GM23338 (cell line): ENCODE data around the gene ARID1B.

Source experiments
- CREB1 ChIP-seq: fragments of 250-450 bp; sonication (Bioruptor Pico); IDR thresholded peaks from 2 replicates; pipeline ENCODE4 v1.5.0; 2020; ENCODE audit warnings: low read depth, mild to moderate bottlenecking, moderate library complexity
- EZH2 ChIP-seq: fragments of 200-600 bp; sonication (generic); IDR thresholded peaks from one replicate; pipeline ENCODE4 v1.8.0; 2017; ENCODE audit warnings: antibody characterized with exemption, mild to moderate bottlenecking, low read depth; ENCODE audit not compliant: unreplicated experiment
- EZH2phosphoT487 ChIP-seq: fragments of 200-600 bp; sonication (generic); IDR thresholded peaks from one replicate; pipeline ENCODE4 v1.8.1; 2018; ENCODE audit warnings: antibody characterized with exemption; ENCODE audit not compliant: unreplicated experiment
- JUNB ChIP-seq: IDR thresholded peaks from one replicate; pipeline ENCODE4 v1.6.1; 2016; ENCODE audit warnings: antibody characterized with exemption; ENCODE audit not compliant: unreplicated experiment
- NANOG ChIP-seq: IDR thresholded peaks from 2 replicates; pipeline ENCODE4 v1.6.1; 2016; ENCODE audit warnings: antibody characterized with exemption, borderline replicate concordance
- POLR2AphosphoS5 ChIP-seq: IDR thresholded peaks from 2 replicates; pipeline ENCODE4 v1.6.1; 2016; ENCODE audit warnings: antibody characterized with exemption, low read depth
- STAT1 ChIP-seq: IDR thresholded peaks from one replicate; pipeline ENCODE4 v1.6.1; 2016; ENCODE audit warnings: antibody characterized with exemption; ENCODE audit not compliant: unreplicated experiment
- ZNF331 ChIP-seq: fragments of 250-450 bp; sonication (Bioruptor Pico); IDR thresholded peaks from 2 replicates; pipeline ENCODE4 v1.5.0; 2020; ENCODE audit warnings: low read depth, mild to moderate bottlenecking, moderate library complexity
- TF ChIP-seq, protein P1 (sequence below): IDR thresholded peaks from one replicate; pipeline ENCODE4 v1.6.1; 2018; ENCODE audit warnings: antibody characterized with exemption; ENCODE audit not compliant: unreplicated experiment
- TF ChIP-seq, protein P2 (sequence below), 2 experiments: fragments of 200-600 bp in 1 of 2; sonication (generic) in 1 of 2; conservative IDR thresholded peaks; 2 replicates each; pipeline versions ENCODE4 v1.5.1 to v1.6.1; 2016 to 2017; ENCODE audit warnings: antibody characterized with exemption in 2 of 2, low read depth in 2 of 2, mild to moderate bottlenecking in 2 of 2, moderate library complexity in 1 of 2
- TF ChIP-seq, protein P3 (sequence below): IDR thresholded peaks from 2 replicates; pipeline ENCODE4 v1.6.1; 2016; ENCODE audit warnings: antibody characterized with exemption
- TF ChIP-seq, protein P4 (sequence below): fragments of 250-450 bp; sonication (Bioruptor Pico); IDR thresholded peaks from 2 replicates; pipeline ENCODE4 v1.5.0; 2020; ENCODE audit warnings: mild to moderate bottlenecking, moderate library complexity

DNA sequence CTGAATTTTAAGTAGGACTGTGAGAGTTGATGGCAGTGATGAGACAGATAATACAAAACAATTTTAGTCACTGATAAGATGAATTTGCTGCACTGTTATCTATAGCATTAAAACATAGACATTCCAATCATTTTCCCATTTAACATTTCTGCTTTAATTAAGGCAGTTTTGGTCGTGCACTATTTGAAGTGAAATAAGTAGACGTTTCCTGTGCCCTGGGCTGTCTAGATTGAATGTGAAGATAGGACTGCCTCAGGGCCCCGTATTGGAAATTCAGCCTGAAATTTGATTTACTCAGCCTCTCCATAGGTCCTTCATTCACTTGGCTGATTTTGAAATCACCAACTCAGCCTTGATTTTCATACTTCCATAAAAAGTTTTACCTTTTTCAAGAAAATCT, 48.3 kb downstream of the ARID1B start:
- TF ChIP-seq, protein P1, sequence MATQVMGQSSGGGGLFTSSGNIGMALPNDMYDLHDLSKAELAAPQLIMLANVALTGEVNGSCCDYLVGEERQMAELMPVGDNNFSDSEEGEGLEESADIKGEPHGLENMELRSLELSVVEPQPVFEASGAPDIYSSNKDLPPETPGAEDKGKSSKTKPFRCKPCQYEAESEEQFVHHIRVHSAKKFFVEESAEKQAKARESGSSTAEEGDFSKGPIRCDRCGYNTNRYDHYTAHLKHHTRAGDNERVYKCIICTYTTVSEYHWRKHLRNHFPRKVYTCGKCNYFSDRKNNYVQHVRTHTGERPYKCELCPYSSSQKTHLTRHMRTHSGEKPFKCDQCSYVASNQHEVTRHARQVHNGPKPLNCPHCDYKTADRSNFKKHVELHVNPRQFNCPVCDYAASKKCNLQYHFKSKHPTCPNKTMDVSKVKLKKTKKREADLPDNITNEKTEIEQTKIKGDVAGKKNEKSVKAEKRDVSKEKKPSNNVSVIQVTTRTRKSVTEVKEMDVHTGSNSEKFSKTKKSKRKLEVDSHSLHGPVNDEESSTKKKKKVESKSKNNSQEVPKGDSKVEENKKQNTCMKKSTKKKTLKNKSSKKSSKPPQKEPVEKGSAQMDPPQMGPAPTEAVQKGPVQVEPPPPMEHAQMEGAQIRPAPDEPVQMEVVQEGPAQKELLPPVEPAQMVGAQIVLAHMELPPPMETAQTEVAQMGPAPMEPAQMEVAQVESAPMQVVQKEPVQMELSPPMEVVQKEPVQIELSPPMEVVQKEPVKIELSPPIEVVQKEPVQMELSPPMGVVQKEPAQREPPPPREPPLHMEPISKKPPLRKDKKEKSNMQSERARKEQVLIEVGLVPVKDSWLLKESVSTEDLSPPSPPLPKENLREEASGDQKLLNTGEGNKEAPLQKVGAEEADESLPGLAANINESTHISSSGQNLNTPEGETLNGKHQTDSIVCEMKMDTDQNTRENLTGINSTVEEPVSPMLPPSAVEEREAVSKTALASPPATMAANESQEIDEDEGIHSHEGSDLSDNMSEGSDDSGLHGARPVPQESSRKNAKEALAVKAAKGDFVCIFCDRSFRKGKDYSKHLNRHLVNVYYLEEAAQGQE, result no peak
- TF ChIP-seq, protein P2, sequence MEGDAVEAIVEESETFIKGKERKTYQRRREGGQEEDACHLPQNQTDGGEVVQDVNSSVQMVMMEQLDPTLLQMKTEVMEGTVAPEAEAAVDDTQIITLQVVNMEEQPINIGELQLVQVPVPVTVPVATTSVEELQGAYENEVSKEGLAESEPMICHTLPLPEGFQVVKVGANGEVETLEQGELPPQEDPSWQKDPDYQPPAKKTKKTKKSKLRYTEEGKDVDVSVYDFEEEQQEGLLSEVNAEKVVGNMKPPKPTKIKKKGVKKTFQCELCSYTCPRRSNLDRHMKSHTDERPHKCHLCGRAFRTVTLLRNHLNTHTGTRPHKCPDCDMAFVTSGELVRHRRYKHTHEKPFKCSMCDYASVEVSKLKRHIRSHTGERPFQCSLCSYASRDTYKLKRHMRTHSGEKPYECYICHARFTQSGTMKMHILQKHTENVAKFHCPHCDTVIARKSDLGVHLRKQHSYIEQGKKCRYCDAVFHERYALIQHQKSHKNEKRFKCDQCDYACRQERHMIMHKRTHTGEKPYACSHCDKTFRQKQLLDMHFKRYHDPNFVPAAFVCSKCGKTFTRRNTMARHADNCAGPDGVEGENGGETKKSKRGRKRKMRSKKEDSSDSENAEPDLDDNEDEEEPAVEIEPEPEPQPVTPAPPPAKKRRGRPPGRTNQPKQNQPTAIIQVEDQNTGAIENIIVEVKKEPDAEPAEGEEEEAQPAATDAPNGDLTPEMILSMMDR (conservative IDR thresholded peaks at IDR 0.05; ENCODE audit: low read depth in 2 of 2), result no peak
- TF ChIP-seq, protein P3, sequence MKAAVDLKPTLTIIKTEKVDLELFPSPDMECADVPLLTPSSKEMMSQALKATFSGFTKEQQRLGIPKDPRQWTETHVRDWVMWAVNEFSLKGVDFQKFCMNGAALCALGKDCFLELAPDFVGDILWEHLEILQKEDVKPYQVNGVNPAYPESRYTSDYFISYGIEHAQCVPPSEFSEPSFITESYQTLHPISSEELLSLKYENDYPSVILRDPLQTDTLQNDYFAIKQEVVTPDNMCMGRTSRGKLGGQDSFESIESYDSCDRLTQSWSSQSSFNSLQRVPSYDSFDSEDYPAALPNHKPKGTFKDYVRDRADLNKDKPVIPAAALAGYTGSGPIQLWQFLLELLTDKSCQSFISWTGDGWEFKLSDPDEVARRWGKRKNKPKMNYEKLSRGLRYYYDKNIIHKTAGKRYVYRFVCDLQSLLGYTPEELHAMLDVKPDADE, result no peak
- TF ChIP-seq POLR2AphosphoS5 (no peak), EZH2 (no peak), JUNB (no peak), EZH2phosphoT487 (no peak), ZNF331 (CRISPR knock-in tag) (no peak), STAT1 (no peak), NANOG (no peak), CREB1 (no peak)
- TF ChIP-seq, protein P4, sequence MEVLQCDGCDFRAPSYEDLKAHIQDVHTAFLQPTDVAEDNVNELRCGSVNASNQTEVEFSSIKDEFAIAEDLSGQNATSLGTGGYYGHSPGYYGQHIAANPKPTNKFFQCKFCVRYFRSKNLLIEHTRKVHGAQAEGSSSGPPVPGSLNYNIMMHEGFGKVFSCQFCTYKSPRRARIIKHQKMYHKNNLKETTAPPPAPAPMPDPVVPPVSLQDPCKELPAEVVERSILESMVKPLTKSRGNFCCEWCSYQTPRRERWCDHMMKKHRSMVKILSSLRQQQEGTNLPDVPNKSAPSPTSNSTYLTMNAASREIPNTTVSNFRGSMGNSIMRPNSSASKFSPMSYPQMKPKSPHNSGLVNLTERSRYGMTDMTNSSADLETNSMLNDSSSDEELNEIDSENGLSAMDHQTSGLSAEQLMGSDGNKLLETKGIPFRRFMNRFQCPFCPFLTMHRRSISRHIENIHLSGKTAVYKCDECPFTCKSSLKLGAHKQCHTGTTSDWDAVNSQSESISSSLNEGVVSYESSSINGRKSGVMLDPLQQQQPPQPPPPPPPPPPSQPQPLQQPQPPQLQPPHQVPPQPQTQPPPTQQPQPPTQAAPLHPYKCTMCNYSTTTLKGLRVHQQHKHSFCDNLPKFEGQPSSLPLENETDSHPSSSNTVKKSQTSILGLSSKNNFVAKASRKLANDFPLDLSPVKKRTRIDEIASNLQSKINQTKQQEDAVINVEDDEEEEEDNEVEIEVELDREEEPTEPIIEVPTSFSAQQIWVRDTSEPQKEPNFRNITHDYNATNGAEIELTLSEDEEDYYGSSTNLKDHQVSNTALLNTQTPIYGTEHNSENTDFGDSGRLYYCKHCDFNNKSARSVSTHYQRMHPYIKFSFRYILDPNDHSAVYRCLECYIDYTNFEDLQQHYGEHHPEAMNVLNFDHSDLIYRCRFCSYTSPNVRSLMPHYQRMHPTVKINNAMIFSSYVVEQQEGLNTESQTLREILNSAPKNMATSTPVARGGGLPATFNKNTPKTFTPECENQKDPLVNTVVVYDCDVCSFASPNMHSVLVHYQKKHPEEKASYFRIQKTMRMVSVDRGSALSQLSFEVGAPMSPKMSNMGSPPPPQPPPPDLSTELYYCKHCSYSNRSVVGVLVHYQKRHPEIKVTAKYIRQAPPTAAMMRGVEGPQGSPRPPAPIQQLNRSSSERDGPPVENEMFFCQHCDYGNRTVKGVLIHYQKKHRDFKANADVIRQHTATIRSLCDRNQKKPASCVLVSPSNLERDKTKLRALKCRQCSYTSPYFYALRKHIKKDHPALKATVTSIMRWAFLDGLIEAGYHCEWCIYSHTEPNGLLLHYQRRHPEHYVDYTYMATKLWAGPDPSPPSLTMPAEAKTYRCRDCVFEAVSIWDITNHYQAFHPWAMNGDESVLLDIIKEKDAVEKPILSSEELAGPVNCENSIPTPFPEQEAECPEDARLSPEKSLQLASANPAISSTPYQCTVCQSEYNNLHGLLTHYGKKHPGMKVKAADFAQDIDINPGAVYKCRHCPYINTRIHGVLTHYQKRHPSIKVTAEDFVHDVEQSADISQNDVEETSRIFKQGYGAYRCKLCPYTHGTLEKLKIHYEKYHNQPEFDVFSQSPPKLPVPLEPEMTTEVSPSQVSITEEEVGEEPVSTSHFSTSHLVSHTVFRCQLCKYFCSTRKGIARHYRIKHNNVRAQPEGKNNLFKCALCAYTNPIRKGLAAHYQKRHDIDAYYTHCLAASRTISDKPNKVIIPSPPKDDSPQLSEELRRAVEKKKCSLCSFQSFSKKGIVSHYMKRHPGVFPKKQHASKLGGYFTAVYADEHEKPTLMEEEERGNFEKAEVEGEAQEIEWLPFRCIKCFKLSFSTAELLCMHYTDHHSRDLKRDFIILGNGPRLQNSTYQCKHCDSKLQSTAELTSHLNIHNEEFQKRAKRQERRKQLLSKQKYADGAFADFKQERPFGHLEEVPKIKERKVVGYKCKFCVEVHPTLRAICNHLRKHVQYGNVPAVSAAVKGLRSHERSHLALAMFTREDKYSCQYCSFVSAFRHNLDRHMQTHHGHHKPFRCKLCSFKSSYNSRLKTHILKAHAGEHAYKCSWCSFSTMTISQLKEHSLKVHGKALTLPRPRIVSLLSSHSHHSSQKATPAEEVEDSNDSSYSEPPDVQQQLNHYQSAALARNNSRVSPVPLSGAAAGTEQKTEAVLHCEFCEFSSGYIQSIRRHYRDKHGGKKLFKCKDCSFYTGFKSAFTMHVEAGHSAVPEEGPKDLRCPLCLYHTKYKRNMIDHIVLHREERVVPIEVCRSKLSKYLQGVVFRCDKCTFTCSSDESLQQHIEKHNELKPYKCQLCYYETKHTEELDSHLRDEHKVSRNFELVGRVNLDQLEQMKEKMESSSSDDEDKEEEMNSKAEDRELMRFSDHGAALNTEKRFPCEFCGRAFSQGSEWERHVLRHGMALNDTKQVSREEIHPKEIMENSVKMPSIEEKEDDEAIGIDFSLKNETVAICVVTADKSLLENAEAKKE, result no peak
